NCI-H1105 (cell line): Measurements from ENCODE around the gene INPP4A.
A peak's percentile ranks its signal among the peaks of the same experiment; 100 is the strongest.
"Not testable (repeated sequence)": the region's sequence is repeated elsewhere in the genome, so short reads cannot be mapped to it uniquely, and the experiment has no call there.

Source experiments
- DNase-seq: peaks from one replicate; lab custom pipeline; 2025; lab: John Stamatoyannopoulos, UW

INPP4A gene

GRCh38 chr2:98444436-98445176 lies at the start of gene INPP4A:
TSS of gene INPP4A (plus strand) at chr2:98444858. CDS start at chr2:98520049, 75,191 bp downstream.
- DNase-seq: peak; percentile 73

- DNase-seq: no peak
Measured at GRCh38 chr2:98395977-98396376, 48.7 kb upstream of the INPP4A start.

GRCh38 chr2:98396745-98397355 lies 47.8 kb upstream of the INPP4A start:
- no peak for DNase-seq

- DNase-seq: no peak
Measured at GRCh38 chr2:98399140-98399539, 45.5 kb upstream of the INPP4A start.

- no peak for DNase-seq
Measured at GRCh38 chr2:98403878-98404277, 40.8 kb upstream of the INPP4A start.

GRCh38 chr2:98404556-98405250 lies 40.0 kb upstream of the INPP4A start:
- no peak for DNase-seq

- DNase-seq: no peak
Measured at GRCh38 chr2:98405301-98405700, 39.4 kb upstream of the INPP4A start.

GRCh38 chr2:98408155-98408554 lies 36.5 kb upstream of the INPP4A start:
- no peak for DNase-seq

- DNase-seq: no peak
Measured at GRCh38 chr2:98412751-98413458, 31.8 kb upstream of the INPP4A start.

GRCh38 chr2:98414246-98414645 lies 30.4 kb upstream of the INPP4A start:
- not testable (repeated sequence) for DNase-seq

- not testable (repeated sequence) for DNase-seq
Measured at GRCh38 chr2:98415719-98416248, 28.9 kb upstream of the INPP4A start.

GRCh38 chr2:98416383-98417159 lies 28.1 kb upstream of the INPP4A start:
- DNase-seq: no peak

- DNase-seq: no peak
Measured at GRCh38 chr2:98419544-98419943, 25.1 kb upstream of the INPP4A start.

- DNase-seq: no peak
Measured at GRCh38 chr2:98419977-98420725, 24.5 kb upstream of the INPP4A start.

GRCh38 chr2:98422449-98422848 lies 22.2 kb upstream of the INPP4A start:
- DNase-seq: no peak

GRCh38 chr2:98426771-98427170 lies 17.9 kb upstream of the INPP4A start:
- no peak for DNase-seq

- no peak for DNase-seq
Measured at GRCh38 chr2:98432145-98432544, 12.5 kb upstream of the INPP4A start.

GRCh38 chr2:98433363-98433964 lies 11.2 kb upstream of the INPP4A start:
- DNase-seq: no peak

- no peak for DNase-seq
Measured at GRCh38 chr2:98434492-98434891, 10.2 kb upstream of the INPP4A start.

- DNase-seq: not testable (repeated sequence)
Measured at GRCh38 chr2:98435670-98436069, 9.0 kb upstream of the INPP4A start.
